Progenitor cell of endocrine pancreas (in vitro differentiated cells): ENCODE data around the gene P2RY8. TPM values are rescaled to one million over a fixed set of nuclear protein-coding genes. Genes with fewer than 3 reads are reported as not detected.

ENCODE experiments used
- DNase-seq: peaks from one replicate; pipeline ENCODE4 v3.0.0; 2021; ENCODE audit warnings: low spot score; ENCODE audit not compliant: unreplicated experiment
- H3K27ac Mint-ChIP-seq: 2 replicates; pipeline ENCODE4 v1.8.0; 2021; ENCODE audit warnings: mild to moderate bottlenecking, moderate library complexity, mixed read lengths
- H3K27me3 Mint-ChIP-seq: 2 replicates; pipeline ENCODE4 v1.8.0; 2021; ENCODE audit warnings: mixed read lengths
- H3K36me3 Mint-ChIP-seq: 2 replicates; pipeline ENCODE4 v1.8.0; 2022; ENCODE audit warnings: mixed read lengths; ENCODE audit not compliant: insufficient read depth
- H3K4me1 Mint-ChIP-seq: 2 replicates; pipeline ENCODE4 v1.8.0; 2021; ENCODE audit warnings: low read depth, mixed read lengths
- H3K4me3 Mint-ChIP-seq: 2 replicates; pipeline ENCODE4 v1.8.0; 2021; ENCODE audit warnings: low read depth, mild to moderate bottlenecking, moderate library complexity, mixed read lengths
- H3K9me3 Mint-ChIP-seq: 2 replicates; pipeline ENCODE4 v1.8.0; 2021; ENCODE audit warnings: low read depth, mixed read lengths
- CTCF ChIP-seq: fragments of 200-600 bp; sonication (generic); IDR thresholded peaks from one replicate; pipeline ENCODE4 v1.5.0; 2021; ENCODE audit warnings: antibody characterized with exemption, mild to moderate bottlenecking; ENCODE audit not compliant: unreplicated experiment
- total RNA-seq: library from RNA; stranded (reverse); gene quantifications from 2 replicates; pipeline ENCODE4 v1.2.1, GENCODE V29; 2021

P2RY8 gene
- total RNA-seq, 1 donor from 2014 or later, result not detected

GRCh38 chrX:1520350-1520749 is 16.6 kb downstream of the P2RY8 start:
- no peak for TF ChIP-seq CTCF
- Mint-ChIP-seq H3K4me3 (no peak overlapping the region), H3K27me3 (peaks cover 3% of the 10 kb centered on the region), H3K36me3 (no peaks in the 10 kb centered on the region), H3K27ac (no peak overlapping the region), H3K4me1 (peaks cover 3% of the 10 kb centered on the region), H3K9me3 (peaks cover 7% of the 10 kb centered on the region)
- no peak for DNase-seq

- Mint-ChIP-seq H3K4me1 (peaks cover 3% of the 10 kb centered on the region), H3K9me3 (peaks cover 7% of the 10 kb centered on the region), H3K4me3 (no peak overlapping the region), H3K27ac (no peak overlapping the region), H3K27me3 (peaks cover 3% of the 10 kb centered on the region), H3K36me3 (no peaks in the 10 kb centered on the region)
- DNase-seq, result no peak
- TF ChIP-seq CTCF, result no peak
Measured at GRCh38 chrX:1519022-1519497, 17.9 kb downstream of the P2RY8 start.

- Mint-ChIP-seq H3K27ac (no peak overlapping the region), H3K27me3 (peaks cover 5% of the 10 kb centered on the region), H3K4me1 (peaks cover 3% of the 10 kb centered on the region), H3K4me3 (no peak overlapping the region), H3K36me3 (no peaks in the 10 kb centered on the region), H3K9me3 (peaks cover 7% of the 10 kb centered on the region)
- TF ChIP-seq CTCF, result no peak
- no peak for DNase-seq
Measured at GRCh38 chrX:1518512-1518911, 18.5 kb downstream of the P2RY8 start.

GRCh38 chrX:1516596-1517104 is 20.3 kb downstream of the P2RY8 start:
- DNase-seq, result no peak
- Mint-ChIP-seq H3K4me3 (no peak overlapping the region), H3K36me3 (no peaks in the 10 kb centered on the region), H3K4me1 (peaks cover 3% of the 10 kb centered on the region), H3K27ac (no peak overlapping the region), H3K9me3 (peaks cover 7% of the 10 kb centered on the region), H3K27me3 (peaks cover 7% of the 10 kb centered on the region)
- no peak for TF ChIP-seq CTCF

- H3K27me3 Mint-ChIP-seq, result peaks cover 13% of the 10 kb centered on the region
- no peak for DNase-seq
- H3K9me3 Mint-ChIP-seq, result no peaks in the 10 kb centered on the region
- no peaks in the 10 kb centered on the region for H3K36me3 Mint-ChIP-seq
- no peak for TF ChIP-seq CTCF
- no peak overlapping the region for H3K4me3 Mint-ChIP-seq
- no peaks in the 10 kb centered on the region for H3K4me1 Mint-ChIP-seq
- H3K27ac Mint-ChIP-seq, result no peak overlapping the region
Measured at GRCh38 chrX:1511829-1512228, 25.2 kb downstream of the P2RY8 start.
